HL-60/S4 treated with phorbol 12-myristate 13-acetate at 8.2 ng/mL for 4 days and 3 days (cell line): ENCODE measurements around the gene CAPZB.

Source experiments
- in situ Hi-C: fragments of 300-500 bp; cut with MboI; formaldehyde crosslinking; loops from 2 replicates; pipeline ENCODE4 v1.15.0; 2022; ENCODE audit warnings: low sequenced_read_pairs

Gene CAPZB

GRCh38 chr1:19353596-19353995 lies 131.7 kb downstream of the CAPZB start:
- in situ Hi-C loops, result no loop called here

GRCh38 chr1:19352839-19353238 lies 132.5 kb downstream of the CAPZB start:
- in situ Hi-C loops, result no loop called here

DNA sequence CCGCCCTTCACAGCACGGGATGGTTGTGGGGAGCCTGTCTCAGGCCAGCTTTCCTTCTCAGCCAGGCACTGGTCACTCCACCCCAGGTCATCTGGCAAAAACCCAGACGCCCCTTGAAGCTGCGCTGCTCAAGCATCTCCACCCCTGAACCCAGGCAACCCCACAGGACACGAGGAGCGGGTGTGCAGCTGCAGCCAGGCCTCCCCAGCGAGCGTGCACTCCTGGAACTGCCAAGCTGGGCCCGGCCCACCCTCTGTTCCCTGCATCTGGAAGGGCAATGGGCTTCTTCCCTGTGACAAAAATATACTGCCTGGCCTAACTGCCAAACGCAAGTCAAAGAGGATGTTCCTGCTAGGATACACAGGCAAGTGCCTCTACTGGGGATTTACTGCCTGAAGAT lies 133.5 kb downstream of the CAPZB start:
- in situ Hi-C loops, result no loop called here

- in situ Hi-C loops, result no loop called here
Observed at GRCh38 chr1:19350566-19350965, 134.8 kb downstream of the CAPZB start.

DNA sequence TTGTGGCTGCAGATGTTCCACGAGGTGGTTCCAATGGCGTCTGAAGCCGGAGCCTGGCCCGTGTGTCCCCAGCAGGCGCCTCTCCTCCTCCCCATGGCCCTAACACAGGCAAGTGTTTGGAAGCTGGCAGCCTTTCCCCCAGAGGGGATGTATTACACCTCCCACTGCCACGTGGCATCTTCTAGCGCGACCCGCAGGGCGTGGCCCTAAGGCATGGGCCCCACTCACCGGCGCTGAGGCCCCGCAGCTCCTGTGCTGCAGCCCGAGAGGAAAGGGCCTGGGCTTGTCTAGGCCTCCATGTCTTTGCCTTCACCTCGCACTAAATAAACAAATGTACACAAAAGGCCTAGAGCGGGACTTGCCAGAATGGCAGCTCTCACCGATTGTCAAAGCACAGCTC lies 135.3 kb downstream of the CAPZB start:
- in situ Hi-C loops, result no loop called here

DNA sequence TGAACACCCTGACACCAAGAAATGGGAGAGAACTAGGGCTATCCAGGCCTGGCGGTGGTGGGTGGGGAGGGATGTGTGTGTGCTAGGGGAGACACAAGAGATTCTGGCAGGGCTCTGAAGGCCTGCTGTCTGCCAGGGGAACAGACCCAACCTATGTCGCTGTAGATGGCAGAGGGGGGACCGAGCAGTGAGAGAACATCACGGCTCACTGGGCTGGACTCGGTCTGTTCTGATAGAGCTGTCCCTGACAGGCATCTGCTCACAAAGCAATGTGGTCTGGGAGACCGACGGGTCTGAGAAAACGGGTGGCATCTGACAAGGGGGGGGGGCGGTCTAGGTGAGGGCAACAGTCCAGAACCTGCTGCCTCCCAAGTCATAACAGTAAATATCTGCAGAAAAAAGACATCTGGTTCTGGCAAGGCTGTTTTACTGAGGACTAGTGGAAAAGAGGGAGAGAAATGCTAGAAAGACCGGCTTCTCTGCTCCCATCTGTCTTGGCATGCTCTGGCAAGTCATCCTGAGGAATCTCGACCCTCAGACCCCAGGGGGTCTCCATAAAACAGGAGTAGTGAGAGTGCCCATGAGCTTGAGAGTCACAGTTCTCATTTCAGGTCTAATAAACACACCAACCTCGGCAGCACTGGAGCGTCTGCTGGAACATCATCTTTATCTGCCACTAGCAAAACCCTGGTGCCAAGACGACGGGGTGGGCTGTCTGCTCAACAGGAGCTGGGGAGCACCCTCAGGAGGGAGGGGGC lies 136.7 kb downstream of the CAPZB start:
- in situ Hi-C loops, result no loop called here

- in situ Hi-C loops, result no loop called here
Observed at GRCh38 chr1:19347533-19348172, 137.7 kb downstream of the CAPZB start.

DNA sequence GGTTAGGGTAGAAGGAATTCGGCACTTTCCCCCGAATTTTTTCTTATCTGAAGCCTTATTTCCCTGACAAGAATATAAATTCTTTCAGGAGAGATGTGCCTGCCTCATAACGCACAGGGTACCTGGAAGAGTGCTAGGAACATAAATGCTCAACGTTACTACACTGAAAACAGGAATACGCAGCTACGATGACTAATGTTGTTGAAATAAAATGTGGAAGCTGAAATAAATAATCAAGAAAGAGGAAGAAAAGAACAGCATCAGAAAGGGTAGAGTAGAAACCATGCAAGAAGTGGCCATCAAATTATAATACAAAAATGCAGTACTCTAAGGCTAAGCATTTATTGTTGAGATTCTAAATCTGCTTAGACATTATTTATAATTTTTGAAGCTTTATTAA lies 139.3 kb downstream of the CAPZB start:
- in situ Hi-C loops, result no loop called here

GRCh38 chr1:19345391-19345790 lies 139.9 kb downstream of the CAPZB start:
- in situ Hi-C loops, result no loop called here

DNA sequence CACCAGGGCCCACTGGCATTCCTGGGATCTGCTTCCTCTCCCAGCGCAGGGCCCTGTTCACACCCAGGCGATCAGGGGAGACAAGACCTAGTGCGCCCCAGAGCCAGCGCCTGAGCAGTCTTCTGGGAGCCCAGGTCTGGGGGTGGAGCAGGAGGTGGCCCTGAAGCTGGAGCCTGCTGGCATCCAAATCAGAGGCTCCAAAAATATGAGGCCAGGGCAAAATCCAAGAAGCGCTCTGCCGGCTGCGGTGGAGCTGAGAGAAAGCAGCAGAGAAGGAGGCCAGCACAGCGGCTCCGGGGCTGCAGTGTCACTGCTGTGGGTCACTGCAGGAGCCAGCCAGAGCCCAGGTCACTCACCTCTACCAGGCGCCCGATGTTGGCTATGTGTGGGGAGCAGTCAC lies 140.5 kb downstream of the CAPZB start:
- in situ Hi-C loops, result no loop called here

GRCh38 chr1:19344372-19344810 lies 140.9 kb downstream of the CAPZB start:
- in situ Hi-C loops, result no loop called here

- in situ Hi-C loops, result no loop called here
Observed at GRCh38 chr1:19343617-19344350, 141.6 kb downstream of the CAPZB start.

DNA sequence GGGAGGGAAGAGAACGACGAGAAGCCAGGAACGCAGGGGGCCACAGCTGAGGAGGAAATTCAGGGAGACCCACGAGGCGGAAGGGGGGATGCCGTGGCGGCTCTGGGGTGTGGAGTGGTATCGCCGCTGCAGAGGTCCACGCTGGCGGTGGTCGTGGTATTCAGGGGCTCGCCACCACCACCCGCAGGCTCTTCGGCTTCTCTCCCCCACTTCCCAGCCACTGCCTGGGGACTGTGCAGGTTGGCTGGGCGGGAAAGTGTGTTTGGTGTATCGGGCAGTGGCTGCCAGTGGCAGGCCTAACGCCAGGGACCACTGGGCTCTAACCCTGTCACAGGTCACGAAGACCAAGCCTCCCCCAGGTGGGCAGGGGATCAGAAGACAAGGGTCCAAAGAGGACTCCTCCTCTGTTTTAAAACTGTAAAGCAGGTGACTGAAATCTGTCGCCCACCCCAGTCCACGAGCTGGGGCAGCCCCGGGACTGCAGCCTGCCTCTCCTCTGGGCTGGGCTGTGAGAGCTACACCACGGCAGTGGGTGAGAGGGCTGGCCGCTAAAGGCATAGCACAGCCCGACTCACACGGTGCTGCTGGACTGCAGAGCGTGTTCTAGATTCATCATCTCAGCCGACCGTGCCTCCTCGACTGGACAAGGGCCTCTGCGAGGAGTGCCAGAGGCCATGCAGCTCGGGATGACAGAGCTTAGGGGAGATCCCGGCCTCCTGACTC lies 142.3 kb downstream of the CAPZB start:
- in situ Hi-C loops, result no loop called here

GRCh38 chr1:19342062-19342750 lies 143.1 kb downstream of the CAPZB start:
- in situ Hi-C loops, result no loop called here

DNA sequence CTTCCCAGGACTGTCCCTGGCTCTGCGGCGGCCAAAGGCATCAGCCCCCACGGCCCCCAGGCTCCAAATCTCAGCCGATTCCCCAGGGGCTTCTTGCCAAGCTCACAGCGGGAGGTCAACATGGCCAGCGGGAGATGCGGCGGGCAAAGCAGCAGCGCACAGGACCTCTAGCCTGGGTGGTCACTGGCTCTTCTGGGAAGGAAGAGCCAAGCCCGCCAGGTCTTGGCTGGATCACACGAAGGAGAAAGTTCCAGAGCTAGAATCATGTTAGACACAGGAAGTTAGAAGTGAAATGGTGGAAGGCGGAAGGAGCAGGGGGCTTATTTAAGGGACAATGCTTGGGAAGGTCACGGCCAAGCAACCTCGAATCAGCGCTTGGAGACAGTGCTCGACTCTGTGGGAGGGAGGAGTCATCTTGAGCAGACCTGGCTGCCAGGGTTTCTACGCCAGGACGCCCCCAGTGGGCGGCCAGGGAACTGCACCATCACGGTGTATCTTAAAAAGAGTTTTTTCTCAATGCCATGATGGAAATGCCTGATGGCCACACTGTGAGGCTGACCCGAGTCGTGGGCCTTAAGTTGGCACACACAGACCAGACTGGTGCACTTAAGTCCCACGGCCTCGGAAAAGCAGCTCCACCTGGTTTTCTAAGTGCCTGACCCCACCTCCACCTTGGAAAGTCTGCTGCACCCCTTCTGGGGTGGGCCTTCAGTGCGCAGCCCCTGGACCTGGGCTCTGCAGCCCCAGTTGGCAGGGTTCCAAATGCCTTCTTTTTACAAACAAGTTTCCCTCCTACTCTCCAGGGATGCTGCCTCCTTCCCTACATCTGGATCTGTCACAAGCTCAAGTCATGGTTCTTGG lies 143.9 kb downstream of the CAPZB start:
- in situ Hi-C loops, result no loop called here

DNA sequence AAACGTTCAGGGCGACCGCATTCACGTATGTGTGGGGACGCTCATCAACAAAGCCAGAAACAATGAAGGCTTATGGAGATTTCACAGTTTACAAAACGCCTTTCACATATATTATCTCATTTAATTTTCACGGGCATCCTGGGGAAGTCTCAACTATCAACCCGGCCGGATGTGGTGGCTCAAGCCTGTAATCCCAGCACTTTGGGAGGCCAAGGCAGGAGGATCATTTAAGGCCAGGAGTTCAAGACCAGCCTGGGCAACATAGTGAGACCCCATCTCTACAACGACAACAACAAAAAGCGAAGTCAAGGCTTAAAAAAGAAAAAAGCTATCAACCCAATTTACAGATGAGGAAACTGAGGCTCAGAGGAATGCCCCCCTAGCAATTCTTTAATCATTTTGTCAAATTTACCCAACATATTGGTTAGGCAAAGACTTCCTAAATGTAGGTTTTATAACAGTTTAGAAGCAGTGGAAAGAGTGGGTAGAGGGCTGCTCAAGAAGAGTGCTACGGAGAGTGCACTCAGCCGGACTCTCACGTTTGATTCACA lies 144.9 kb downstream of the CAPZB start:
- in situ Hi-C loops, result no loop called here

DNA sequence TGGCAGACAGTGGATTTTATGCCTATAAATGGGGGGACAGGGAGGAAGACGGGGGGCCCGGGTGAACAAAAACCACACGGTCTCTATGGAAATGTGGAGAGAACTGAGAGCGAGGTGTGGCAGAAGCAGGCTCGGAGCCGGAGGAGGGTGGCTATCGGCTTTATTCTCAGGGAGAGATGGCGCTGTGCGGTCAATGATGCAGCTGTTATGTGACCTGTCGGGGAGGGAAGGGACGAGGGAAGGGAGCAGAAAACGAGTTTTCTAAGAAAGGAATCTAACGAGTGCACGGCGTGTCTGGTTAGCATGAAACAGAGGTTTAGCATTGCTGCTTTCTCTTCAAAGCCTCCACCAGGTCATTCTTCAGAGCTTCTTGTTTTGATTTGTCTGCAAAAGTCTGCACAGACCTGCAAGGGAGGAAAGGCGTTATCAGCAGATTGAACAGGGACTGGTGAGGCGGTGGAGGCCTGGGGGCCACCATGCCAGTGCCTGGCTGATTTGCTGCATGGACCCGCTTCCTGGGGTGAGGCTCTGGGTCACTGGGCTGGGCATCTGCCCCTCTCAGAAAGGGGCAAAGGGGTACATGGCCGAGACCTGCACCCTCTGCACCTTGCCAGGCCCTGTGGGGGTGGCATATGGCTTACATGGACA lies 146.0 kb downstream of the CAPZB start:
- in situ Hi-C loops, result no loop called here

- in situ Hi-C loops, result no loop called here
Observed at GRCh38 chr1:19338323-19338762, 147.0 kb downstream of the CAPZB start.

GRCh38 chr1:19337289-19337688 lies 148.1 kb downstream of the CAPZB start:
- in situ Hi-C loops, result no loop called here
